HG03159 (cell line): ENCODE data around the gene ZNF384.
A peak's percentile ranks its signal among the peaks of the same experiment; 100 is the strongest.

Experiments
- ATAC-seq: cut with Tn5 transposase; IDR thresholded peaks from one replicate; pipeline ENCODE4 v1.9.1; 2021; ENCODE audit warnings: mild to moderate bottlenecking, moderate library complexity; ENCODE audit not compliant: unreplicated experiment

The ZNF384 gene

DNA sequence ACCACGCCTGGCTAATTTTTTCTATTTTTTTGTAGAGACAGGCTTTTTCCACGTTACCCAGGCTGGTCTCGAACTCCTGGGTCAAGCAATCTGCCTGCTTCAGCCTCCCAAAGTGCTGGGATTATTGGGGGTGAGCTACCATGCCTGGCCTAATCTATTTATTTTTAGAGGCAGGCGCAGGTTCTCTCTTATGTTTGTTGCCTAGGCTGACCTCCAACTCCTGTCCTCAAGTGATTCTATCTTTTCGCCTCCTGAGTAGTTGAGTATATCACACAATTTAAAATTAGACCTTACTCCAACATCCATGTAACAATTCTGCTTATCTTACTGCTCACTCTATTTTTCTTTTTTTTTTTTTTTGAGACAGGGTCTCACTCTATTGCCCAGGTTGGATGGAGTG, 35.2 kb downstream of the ZNF384 start:
- ATAC-seq, result no peak

- no peak for ATAC-seq
Observed at GRCh38 chr12:6653342-6653741, 35.8 kb downstream of the ZNF384 start.

DNA sequence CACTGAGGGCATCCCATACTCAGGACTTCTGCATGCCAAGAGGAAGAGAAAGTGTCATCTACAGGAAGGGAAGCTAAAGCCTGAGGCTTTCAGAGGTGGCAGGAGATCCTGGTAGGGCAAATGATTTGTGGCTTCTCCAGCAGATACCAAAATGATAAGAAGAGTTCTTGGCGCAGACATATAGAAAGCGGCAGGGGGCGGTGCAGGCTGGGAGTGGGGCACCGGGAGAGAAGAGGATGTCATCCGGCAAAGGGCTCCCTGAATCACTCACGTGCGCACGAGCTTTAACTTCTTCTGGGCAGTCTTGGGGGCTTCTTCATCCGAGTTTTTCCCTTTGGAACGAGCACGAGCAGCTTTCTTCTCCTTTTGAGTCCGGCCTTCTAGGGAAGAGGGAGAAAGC, 36.8 kb downstream of the ZNF384 start:
- ATAC-seq, result no peak

DNA sequence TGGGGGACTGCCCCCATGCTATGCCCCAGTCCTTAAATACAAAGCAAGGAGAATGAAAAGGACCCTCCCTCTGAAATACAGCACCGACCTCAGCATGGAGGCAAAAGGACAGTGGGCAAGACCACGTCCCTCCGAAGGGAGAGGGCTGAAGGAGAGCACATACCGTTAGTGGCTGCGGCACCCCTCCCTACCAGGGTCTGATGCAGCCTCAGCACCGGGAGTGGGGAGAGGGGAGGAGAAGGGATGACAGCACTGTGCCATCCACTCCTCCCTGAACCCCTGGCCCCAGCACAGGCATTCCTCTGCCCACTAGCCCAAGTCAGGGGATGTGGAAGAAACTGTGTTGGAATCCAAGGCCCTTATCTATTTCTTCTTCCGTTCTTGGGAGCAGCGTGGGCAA, 38.3 kb downstream of the ZNF384 start:
- no peak for ATAC-seq

GRCh38 chr12:6647083-6647604, 42.0 kb downstream of the ZNF384 start, which contains the start of gene ACRBP:
TSS of gene ACRBP (minus strand) at chr12:6647432. CDS start at chr12:6647366, 66 bp downstream.
- ATAC-seq, result no peak

DNA sequence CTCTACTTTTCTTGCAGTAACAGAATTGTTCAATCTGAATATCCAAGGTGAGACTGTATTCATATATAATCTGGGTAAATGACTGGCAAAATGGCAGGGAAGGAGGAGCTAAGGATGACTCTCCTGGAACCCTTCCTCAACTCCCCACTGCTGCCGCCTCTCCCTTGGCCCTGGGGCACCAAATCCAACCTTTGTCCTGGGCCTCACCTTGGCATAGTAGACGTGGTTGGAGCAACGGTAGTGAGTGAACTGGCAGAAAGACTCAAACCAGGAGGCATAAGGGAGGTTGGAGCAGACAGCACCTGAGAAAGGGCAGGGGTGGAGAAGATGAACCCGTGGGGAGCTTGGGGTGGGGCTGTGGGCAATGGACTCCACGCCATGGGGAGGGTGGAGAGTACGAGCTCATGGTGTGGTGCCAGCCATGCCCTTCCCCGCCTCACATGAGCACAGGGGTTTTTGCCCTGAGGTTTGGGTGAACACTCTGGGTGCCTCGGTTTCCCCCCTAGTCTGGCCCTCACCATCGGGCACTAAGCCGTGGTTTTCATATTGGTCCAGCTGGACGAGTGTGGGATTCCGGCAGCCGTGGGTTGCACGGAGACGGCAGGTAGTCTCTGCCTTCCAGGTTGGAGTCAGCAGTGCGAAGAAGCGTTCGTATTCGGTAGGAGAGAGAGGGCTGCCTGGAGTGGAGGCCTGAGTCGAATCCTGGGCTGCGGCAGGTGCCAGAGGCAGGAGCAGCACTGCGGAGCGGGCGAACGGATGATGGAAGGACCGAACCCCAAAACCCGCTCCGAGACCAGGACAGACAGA, 42.7 kb downstream of the ZNF384 start:
- no peak for ATAC-seq

GRCh38 chr12:6644903-6645302, 44.3 kb downstream of the ZNF384 start:
- no peak for ATAC-seq

DNA sequence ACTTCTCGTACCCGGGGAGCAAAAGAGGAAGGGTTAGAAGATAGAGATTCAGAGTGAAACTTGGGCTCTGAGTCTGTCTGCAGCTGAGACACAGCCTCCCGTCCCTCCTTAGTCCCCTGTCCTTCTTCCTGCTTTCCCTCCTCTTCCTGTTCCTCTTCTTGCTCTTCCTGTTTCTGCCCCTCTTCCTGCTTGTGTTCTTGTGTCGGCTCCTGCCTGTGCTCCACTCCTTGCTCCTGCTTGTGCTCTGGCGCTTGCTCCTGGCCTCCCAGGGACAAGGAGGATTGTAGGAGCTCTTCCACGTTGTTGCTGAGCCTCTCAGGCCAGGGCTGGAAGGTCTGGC, 44.9 kb downstream of the ZNF384 start:
- no peak for ATAC-seq

DNA sequence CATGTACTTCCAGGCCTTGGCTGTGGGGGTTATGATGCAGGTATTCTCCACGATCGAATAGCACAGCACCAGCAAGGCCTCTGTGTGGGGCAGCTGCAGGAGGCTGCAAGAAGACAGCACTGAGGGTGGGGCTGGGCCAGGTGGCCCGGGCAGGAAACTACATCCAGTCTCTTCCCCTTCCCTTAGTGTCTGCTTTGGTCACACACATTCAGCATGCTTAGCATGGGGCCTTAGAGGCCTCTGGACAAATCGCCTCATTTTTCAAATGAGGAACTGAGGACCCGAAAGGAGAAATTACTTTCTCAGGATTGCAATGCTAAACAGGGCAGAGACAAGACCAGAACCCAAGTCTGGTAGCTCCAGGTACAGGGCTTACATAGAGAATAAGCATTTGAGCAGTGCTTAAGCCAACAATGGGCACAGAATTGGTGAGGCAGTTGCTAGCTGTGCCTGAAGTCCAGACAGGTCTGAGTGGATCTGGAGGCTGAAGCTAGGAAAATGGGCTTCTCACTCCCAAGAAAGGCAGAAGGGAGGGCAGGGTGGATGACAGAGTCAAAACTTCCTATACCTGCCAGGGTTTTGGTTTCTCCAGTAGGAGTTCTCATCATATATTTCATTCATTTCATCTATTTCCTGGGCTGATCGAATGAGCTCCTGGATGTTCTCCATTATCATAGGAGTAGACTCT, 45.5 kb downstream of the ZNF384 start:
- ATAC-seq, result peak; percentile 50

DNA sequence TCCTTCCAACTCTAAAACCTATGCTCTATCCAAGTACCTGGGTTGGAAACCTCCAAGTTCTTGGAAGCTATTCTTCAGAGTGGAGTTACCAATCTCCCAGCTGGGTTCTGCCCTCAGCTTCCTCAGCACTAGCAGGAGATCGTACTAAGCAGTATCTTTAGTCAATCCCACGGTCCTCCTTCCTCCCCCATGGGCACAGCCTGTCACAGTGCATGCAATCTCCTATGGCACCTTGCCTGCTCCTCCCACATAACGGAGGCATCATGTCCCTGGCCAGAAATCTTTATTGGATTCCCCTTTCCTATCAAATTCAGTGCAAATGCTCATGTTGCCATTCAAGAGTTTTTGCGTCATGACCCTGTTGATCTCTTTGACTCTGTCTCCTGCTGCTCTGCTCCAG, 48.0 kb downstream of the ZNF384 start:
- no peak for ATAC-seq

- ATAC-seq, result no peak
Observed at GRCh38 chr12:6640497-6640896, 48.7 kb downstream of the ZNF384 start.

- ATAC-seq, result no peak
Observed at GRCh38 chr12:6639151-6639801, 49.9 kb downstream of the ZNF384 start.

GRCh38 chr12:6638305-6638704, 50.9 kb downstream of the ZNF384 start:
- no peak for ATAC-seq

DNA sequence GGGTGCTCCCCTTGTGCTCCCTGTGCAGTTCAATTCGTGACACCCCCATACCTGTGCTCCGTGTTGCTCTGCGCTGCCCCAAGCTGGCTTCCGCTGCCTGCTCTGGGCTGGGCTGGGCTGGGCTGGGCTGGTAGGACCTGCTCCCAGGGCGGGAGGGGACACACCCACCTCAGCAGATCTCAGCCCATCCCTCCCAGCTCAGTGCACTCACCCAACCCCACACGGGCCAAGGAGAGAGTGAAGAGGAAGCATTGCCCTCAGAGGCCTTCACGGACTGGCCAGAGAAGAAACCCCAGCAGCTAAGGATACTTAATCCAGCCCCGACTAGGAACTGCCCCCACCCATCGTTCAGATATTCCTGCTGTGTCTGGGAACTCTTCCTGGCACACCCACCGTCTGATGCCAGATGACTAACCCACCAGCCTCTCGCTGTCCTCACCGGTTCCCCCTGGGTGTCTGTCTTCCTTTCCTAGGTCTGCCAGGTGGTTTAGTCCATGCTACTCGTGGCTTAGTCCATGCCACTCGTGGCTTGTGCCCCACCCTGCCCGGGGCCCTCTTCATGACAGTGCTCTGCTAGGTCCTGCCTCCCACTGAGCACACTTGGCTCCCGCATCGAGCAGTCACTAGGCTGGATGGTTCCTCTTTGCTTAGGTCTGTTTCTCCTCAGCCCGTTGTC, 53.2 kb downstream of the ZNF384 start, which contains the start of gene LPAR5:
TSS of gene LPAR5 (minus strand) at position 104 of the 676 bp plus-strand sequence. CDS start 14,711 bp downstream, outside the sequence.
- ATAC-seq, result no peak

GRCh38 chr12:6635375-6635855, 53.8 kb downstream of the ZNF384 start:
- ATAC-seq, result peak; percentile 40

DNA sequence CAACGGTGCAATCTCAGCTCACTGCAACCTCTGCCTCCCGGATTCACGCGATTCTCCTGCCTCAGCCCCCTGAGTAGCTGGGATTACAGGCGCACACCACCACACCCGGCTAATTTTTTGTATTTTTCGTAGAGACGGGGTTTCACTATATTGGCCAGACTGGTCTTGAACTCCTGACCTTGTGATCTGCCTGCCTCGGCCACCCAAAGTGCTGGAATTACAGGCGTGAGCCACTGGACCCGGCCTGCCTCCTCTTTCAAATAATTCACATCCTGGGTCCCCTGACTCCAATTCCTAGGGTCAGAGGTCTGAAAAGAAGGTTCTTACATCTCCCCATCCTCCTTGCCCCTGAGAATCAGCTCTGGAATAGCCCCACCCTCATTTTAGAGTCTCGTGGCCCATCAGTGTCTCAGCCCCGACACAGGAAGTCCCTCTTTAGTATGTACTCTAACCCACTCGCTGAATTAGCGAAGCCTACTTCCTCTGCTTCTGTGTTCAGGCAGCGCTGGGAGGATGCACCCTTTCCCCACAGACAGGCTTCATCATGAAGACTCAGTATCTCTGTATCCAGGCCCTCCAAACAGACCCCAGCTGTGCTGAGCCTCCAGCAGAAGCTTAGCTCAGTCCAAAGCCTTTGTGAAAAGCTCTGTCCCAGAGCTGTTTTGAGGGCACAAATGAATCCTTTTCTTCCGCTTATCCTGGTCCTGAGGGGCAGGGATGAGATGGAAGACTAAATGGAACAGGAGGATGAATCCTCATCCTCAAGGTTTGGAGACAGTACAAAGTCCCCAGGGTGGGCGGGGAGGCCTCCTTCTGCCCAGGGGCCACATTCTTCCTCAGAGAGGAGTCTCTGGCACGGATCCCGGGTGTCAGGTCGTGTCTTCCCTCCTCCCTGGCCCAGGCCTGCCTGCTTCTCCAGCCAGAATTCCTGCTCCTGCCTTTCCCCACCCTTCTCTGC, 56.9 kb downstream of the ZNF384 start:
- ATAC-seq, result no peak

DNA sequence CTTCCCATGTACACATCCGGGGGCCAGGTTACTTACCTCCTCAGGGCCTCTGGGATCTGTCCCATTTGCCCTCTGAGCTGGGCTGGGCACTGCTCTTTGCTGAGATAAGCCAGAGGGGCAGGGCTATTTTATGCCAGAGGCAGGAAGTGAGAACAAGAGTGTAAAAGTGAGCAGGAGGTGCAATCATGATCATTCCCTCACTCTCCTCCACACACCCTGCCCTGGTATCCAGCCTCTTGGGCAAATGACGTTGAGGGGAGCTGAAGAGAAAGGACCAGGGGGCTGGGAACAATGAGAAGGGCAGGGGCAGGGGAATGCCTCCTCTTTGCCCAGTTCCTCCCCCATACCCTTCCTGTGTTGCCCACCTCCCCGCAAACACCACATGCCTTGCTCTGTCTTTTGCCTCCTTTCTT, 57.6 kb downstream of the ZNF384 start:
- ATAC-seq, result no peak

DNA sequence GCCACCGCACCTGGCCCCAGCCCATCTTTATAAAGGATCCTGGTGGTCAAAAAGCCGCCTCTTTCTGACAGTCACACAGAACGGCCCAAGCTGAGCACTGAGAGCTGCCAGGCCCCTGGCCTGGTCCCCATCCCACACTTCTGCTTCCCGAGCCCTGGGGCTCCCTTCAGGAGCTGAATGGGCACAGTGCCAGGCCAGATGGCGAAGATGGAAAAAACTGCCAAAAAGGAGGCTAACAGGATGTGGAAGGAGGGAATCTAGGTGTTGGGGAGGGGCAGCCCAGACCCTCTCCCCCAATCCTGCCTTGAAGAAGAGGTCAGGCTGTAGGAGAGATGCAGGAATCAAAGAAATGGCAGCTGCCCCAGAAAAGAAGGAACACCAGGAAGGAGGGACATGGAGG, 58.4 kb downstream of the ZNF384 start:
- ATAC-seq, result no peak

GRCh38 chr12:6627616-6628015, 61.6 kb downstream of the ZNF384 start:
- ATAC-seq, result no peak
